Measurements from ENCODE around the gene AMIGO3.
"Not testable (repeated sequence)": the region's sequence is repeated elsewhere in the genome, so short reads cannot be mapped to it uniquely, and the experiment has no call there.

AMIGO3 gene, protein sequence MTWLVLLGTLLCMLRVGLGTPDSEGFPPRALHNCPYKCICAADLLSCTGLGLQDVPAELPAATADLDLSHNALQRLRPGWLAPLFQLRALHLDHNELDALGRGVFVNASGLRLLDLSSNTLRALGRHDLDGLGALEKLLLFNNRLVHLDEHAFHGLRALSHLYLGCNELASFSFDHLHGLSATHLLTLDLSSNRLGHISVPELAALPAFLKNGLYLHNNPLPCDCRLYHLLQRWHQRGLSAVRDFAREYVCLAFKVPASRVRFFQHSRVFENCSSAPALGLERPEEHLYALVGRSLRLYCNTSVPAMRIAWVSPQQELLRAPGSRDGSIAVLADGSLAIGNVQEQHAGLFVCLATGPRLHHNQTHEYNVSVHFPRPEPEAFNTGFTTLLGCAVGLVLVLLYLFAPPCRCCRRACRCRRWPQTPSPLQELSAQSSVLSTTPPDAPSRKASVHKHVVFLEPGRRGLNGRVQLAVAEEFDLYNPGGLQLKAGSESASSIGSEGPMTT

GRCh38 chr3:49719214-49719884, at the start of gene AMIGO3:
Gene AMIGO3 (minus strand): TSS chr3:49719684. CDS start chr3:49719465, 219 bp downstream.
- DNase-seq (ENCODE audit: low spot score) = peak; percentile 85

GRCh38 chr3:49763981-49764380, 44.5 kb upstream of the AMIGO3 start:
- no peak for DNase-seq (ENCODE audit: low spot score)

DNA sequence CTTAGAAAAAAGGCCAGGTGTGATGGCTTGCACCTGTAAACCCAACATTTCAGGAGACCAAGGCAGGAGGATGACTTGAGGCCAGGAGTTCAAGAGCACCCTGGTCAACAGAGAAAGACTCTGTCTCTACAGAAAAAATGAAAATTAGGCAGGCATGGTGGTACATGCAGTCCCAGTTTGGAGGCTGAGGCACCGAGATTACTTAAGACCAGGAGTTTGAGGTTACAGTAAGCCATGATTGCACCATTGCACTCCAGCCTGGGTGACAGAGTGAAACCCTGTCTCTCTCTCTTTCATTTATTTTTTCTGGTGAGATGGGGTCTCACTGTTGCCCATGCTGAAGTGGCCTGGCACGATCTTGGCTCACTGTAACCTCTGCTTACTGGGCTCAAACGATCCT, 42.2 kb upstream of the AMIGO3 start:
- DNase-seq (ENCODE audit: low spot score) = no peak

- DNase-seq (ENCODE audit: low spot score) = no peak
Measured at GRCh38 chr3:49759226-49759625, 39.7 kb upstream of the AMIGO3 start.

DNA sequence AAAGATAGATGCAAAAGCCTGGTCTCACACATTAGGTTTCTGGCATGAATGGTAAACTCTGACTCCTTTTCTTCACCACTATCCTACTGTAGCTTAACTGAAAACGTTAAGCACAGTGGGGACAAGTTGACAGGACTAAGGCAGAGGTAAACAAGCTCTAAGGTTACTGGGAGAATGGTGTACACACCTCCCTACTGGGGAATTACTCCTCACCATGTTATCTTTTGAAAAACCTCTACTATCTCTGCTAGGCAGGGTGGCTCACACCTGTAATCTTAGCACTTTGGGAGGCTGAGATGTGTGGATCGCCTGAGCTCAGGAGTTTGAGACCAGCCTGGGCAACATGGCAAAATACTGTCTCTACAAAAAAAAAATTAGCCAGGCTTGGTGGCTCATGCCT, 37.7 kb upstream of the AMIGO3 start:
- no peak for DNase-seq (ENCODE audit: low spot score)

- no peak for DNase-seq (ENCODE audit: low spot score)
Measured at GRCh38 chr3:49756036-49756435, 36.6 kb upstream of the AMIGO3 start.

- no peak for DNase-seq (ENCODE audit: low spot score)
Measured at GRCh38 chr3:49754536-49754935, 35.1 kb upstream of the AMIGO3 start.

DNA sequence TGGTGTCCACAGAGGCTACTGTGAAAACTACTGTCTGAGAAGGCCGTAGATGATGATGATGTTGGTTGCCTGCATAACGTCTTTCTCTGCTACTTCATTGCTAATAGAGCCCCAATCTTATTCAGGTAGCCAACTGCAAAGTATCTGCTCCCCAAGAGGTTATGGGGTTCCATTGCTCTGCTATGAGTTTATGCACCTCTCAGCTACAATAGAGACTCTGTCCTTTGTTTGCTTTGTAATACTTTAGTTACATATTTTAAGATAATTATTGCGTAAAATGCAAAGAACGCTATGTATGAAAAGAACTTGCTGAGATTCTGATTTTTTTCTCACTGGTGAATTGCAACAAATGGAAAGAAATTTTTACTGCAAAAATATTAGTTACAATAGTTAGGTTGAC, 32.0 kb upstream of the AMIGO3 start:
- no peak for DNase-seq (ENCODE audit: low spot score)

DNA sequence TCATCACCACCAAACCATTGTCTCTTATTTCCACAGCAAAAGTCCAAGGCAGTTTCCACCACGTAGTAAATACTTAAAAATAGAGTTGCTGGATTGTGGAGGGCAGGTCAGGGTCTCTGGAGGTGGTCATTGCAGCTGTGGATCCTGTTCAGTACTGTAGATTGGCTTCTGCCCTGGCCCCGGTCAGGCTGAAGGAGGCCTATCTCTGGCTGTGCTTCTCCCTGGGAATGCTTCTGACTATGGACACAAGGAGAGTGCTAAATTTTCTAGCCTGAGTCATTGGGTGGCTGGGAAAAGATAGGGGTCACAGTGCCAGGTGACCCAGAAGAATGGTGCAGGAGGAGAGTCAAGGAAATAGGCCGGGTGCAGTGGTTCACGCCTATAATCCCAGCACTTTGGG, 30.6 kb upstream of the AMIGO3 start:
- no peak for DNase-seq (ENCODE audit: low spot score)

DNA sequence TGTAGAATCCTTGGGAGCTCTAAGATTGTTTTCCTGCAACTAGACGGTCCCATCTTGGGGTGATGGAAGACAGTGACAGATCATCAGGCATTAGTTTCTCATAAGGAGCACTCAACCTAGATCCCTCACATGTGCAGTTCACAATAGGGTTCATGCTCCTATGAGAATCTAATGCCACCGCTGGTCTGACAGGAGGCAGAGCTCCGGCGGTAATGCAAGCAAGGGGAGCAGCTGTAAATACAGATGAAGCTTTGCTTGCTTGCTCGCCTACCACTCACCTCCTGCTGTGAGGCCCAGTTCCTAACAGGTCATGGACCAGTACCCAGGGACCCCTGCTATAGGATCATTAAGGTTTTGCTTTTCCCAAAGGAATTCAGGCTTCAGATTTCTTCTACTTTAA, 29.4 kb upstream of the AMIGO3 start:
- DNase-seq (ENCODE audit: low spot score) = not testable (repeated sequence)

- no peak for DNase-seq (ENCODE audit: low spot score)
Measured at GRCh38 chr3:49747792-49748480, 28.5 kb upstream of the AMIGO3 start.

GRCh38 chr3:49745986-49746385, 26.5 kb upstream of the AMIGO3 start:
- no peak for DNase-seq (ENCODE audit: low spot score)

DNA sequence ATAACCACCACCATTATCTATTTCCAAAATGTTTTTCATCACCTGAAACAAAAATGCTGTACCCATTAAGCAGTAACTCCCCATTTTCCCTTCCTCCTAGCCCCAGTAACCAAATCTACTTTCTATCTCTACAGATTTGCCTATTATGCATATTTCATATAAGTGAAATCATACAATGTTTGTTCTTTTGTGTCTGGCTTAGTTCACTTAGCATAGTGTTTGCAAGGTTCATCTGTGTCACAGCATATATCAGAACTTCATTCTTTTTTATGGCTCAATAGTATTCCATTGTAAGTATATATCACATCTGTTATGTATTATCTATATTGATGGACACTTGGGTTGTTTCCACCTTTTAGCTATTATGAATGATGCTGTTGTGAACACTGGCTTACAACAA, 20.9 kb upstream of the AMIGO3 start:
- no peak for DNase-seq (ENCODE audit: low spot score)

DNA sequence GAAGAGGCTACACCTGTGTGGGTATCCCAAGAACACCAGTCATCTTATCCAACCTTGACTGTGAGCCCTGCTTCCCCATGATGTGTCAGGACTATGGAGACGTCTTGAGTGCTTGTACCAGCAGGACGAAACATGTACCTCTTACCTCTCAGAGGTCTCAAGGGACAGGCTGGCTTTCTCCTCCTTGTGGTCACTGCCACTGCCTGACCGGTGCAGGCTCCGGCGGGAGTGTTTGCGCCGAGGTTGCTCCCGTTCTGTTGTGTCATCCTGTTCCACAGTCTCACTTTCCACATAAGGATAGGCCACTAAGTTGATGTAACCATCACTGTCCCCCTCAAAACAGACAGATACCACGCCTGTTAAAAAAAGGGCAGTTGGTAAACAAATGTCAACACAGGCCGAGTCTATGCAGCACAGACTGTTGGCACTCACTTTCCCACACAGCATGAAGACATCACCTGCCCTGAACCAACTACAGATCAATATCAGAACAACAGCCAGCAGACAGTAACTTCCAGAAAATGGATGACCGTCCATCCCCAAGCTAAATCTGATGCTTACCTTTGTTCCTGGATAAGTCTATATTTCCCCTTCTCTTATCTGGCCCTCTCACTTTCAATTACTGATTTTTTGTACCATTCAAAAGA, 18.7 kb upstream of the AMIGO3 start:
- DNase-seq (ENCODE audit: low spot score) = no peak

DNA sequence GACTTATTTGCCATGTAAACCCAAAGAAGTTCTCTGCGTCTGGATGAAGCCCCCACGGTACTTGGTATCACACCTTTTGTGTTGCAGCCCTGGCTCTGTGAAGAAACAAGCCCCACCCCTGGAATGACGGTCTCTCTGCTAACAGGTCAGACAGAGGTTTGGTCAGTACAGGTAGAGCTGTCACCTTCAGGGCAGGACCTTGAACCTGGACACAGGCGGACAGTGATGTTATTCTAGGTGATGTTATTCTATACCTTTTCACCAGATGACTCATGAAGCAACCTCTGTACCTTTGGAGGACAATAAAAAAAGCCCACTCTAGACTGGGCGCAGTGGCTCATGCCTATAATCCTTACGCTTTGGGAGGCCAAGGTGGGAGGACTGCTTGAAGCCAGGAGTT, 15.3 kb upstream of the AMIGO3 start:
- DNase-seq (ENCODE audit: low spot score) = no peak

DNA sequence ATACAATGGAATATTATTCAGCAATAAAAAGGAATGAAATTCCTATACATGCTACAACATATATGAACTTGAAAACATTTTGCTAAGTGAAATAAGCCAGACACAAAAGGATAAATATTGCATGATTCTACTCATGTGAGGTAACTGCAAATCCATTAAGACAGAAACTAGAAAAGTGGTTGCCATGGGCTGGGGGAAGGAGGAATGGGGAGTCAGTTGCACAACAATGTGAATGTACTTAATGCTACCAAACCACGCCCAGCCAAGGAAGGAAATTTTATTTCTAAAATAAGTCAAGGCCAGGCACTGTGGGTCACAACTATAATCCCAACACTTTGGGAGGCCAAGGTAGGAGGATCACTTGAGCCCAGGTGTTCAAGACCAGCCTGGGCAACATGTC, 14.1 kb upstream of the AMIGO3 start:
- DNase-seq (ENCODE audit: low spot score) = no peak

GRCh38 chr3:49732597-49732996, 13.1 kb upstream of the AMIGO3 start:
- no peak for DNase-seq (ENCODE audit: low spot score)

GRCh38 chr3:49729966-49730609, 10.6 kb upstream of the AMIGO3 start:
- no peak for DNase-seq (ENCODE audit: low spot score)

GRCh38 chr3:49727924-49728361, 8.5 kb upstream of the AMIGO3 start:
- no peak for DNase-seq (ENCODE audit: low spot score)

GRCh38 chr3:49727154-49727923, 7.9 kb upstream of the AMIGO3 start:
- DNase-seq (ENCODE audit: low spot score) = no peak

Measured in SW480 (cell line).